Neural cell (in vitro differentiated cells): ENCODE data around the gene ZCRB1. TPM values are rescaled to one million over a fixed set of nuclear protein-coding genes. Genes with fewer than 3 reads are reported as not detected.

ENCODE experiments used
- H2AFZ ChIP-seq: fragments of 200-600, 300-800 bp; sonication (generic), shearing (Covaris generic); 2 replicates; pipeline ENCODE4 v1.6.0; 2014; ENCODE audit warnings: low read depth, mild to moderate bottlenecking, antibody characterized with exemption, low read length, moderate library complexity
- H3F3A ChIP-seq: fragments of 200-600 bp; shearing (Covaris generic); 2 replicates; pipeline ENCODE4 v1.6.1; 2016; ENCODE audit warnings: mild to moderate bottlenecking, moderate library complexity, mixed read lengths, antibody characterized with exemption, low read length; ENCODE audit not compliant: insufficient read depth, poor library complexity, severe bottlenecking
- H3K27ac ChIP-seq: fragments of 200-600, 300-800 bp; sonication (generic), shearing (Covaris generic); 2 replicates; pipeline ENCODE4 v1.5.1; 2014; ENCODE audit warnings: mild to moderate bottlenecking, low read length, moderate library complexity
- H3K27me3 ChIP-seq: fragments of 300-800, 200-600 bp; sonication (generic), shearing (Covaris generic); 2 replicates; pipeline ENCODE4 v1.6.0; 2014; ENCODE audit warnings: mild to moderate bottlenecking, low read depth, low read length, moderate library complexity; ENCODE audit not compliant: insufficient read depth
- H3K36me3 ChIP-seq: fragments of 300-800, 200-600 bp; sonication (generic), shearing (Covaris generic); 2 replicates; pipeline ENCODE4 v1.5.1; 2014; ENCODE audit warnings: mild to moderate bottlenecking, antibody characterized with exemption, low read length, moderate library complexity; ENCODE audit not compliant: insufficient read depth
- H3K4me2 ChIP-seq: fragments of 300-800, 200-600 bp; sonication (generic), shearing (Covaris generic); 2 replicates; pipeline ENCODE4 v1.6.0; 2014; ENCODE audit warnings: mild to moderate bottlenecking, low read length
- H3K4me3 ChIP-seq: fragments of 300-800, 200-600 bp; sonication (generic), shearing (Covaris generic); 2 replicates; pipeline ENCODE4 v1.5.1; 2014; ENCODE audit warnings: mild to moderate bottlenecking, low read length, moderate library complexity
- H3K79me2 ChIP-seq: fragments of 200-600 bp; shearing (Covaris generic); replicated peaks from 2 replicates; pipeline ENCODE4 v1.6.0; 2014; ENCODE audit warnings: mild to moderate bottlenecking, low read length, moderate library complexity; ENCODE audit not compliant: insufficient read depth
- H3K9ac ChIP-seq: fragments of 300-800, 200-600 bp; sonication (generic), shearing (Covaris generic); 2 replicates; pipeline ENCODE4 v1.6.1; 2016; ENCODE audit warnings: mild to moderate bottlenecking, low read length, mixed read lengths
- H3K9me2 ChIP-seq: fragments of 200-600 bp; shearing (Covaris generic); 2 replicates; pipeline ENCODE4 v1.6.1; 2016; ENCODE audit warnings: mild to moderate bottlenecking, low read length, mixed read lengths; ENCODE audit not compliant: insufficient read depth
- H3K9me3 ChIP-seq: fragments of 200-600, 300-800 bp; sonication (generic), shearing (Covaris generic); 2 replicates; pipeline ENCODE4 v1.6.1; 2016; ENCODE audit warnings: mild to moderate bottlenecking, mixed run types, low read length, moderate library complexity, mixed read lengths
- H4K20me1 ChIP-seq: fragments of 200-600 bp; shearing (Covaris generic); 2 replicates; pipeline ENCODE4 v1.6.1; 2016; ENCODE audit warnings: mild to moderate bottlenecking, mixed run types; ENCODE audit not compliant: insufficient read depth
- EP300 ChIP-seq: fragments of 450-650 bp; conservative IDR thresholded peaks from 2 replicates; pipeline ENCODE4 v1.6.1; 2014; ENCODE audit warnings: antibody characterized with exemption, mild to moderate bottlenecking, moderate library complexity; ENCODE audit not compliant: poor library complexity, severe bottlenecking
- EZH2 ChIP-seq: fragments of 200-600, 300-800 bp; shearing (Covaris generic), sonication (generic); IDR thresholded peaks from 2 replicates; pipeline ENCODE4 v1.6.1; 2014; ENCODE audit warnings: antibody characterized with exemption, low read length, borderline replicate concordance, mild to moderate bottlenecking; ENCODE audit not compliant: insufficient read depth, poor library complexity, severe bottlenecking
- MXI1 ChIP-seq: fragments of 450-650 bp; conservative IDR thresholded peaks from 2 replicates; pipeline ENCODE4 v1.6.1; 2014; ENCODE audit warnings: antibody characterized with exemption, mild to moderate bottlenecking; ENCODE audit not compliant: poor library complexity, severe bottlenecking
- POLR2AphosphoS5 ChIP-seq: IDR thresholded peaks from 2 replicates; pipeline ENCODE4 v1.6.1; 2012
- RAD21 ChIP-seq: fragments of 450-650 bp; conservative IDR thresholded peaks from 2 replicates; pipeline ENCODE4 v1.6.1; 2014; ENCODE audit warnings: antibody characterized with exemption, mild to moderate bottlenecking, moderate library complexity
- REST ChIP-seq: IDR thresholded peaks from 2 replicates; pipeline ENCODE4 v1.6.1; 2012; ENCODE audit warnings: borderline replicate concordance
- SMC3 ChIP-seq: fragments of 450-650 bp; conservative IDR thresholded peaks from 2 replicates; pipeline ENCODE4 v1.6.1; 2014; ENCODE audit warnings: antibody characterized with exemption, mild to moderate bottlenecking, moderate library complexity; ENCODE audit not compliant: poor library complexity
- TAF1 ChIP-seq: IDR thresholded peaks from 2 replicates; pipeline ENCODE4 v1.6.1; 2012; ENCODE audit warnings: low read depth
- polyA plus RNA-seq: library from polyadenylated mRNA; depleted of rRNA; stranded (reverse); fragments of >200 nt; gene quantifications from 2 replicates; pipeline ENCODE4 v1.2.3, GENCODE V29; 2014
- TF ChIP-seq, protein P1 (sequence below): fragments of 450-650 bp; IDR thresholded peaks from 2 replicates; pipeline ENCODE4 v1.5.1; 2014; ENCODE audit warnings: antibody characterized with exemption, mild to moderate bottlenecking, moderate library complexity; ENCODE audit not compliant: poor library complexity, severe bottlenecking

Gene ZCRB1
- polyA plus RNA-seq, 1 donor from 2014 or later, result 83.9 TPM

DNA sequence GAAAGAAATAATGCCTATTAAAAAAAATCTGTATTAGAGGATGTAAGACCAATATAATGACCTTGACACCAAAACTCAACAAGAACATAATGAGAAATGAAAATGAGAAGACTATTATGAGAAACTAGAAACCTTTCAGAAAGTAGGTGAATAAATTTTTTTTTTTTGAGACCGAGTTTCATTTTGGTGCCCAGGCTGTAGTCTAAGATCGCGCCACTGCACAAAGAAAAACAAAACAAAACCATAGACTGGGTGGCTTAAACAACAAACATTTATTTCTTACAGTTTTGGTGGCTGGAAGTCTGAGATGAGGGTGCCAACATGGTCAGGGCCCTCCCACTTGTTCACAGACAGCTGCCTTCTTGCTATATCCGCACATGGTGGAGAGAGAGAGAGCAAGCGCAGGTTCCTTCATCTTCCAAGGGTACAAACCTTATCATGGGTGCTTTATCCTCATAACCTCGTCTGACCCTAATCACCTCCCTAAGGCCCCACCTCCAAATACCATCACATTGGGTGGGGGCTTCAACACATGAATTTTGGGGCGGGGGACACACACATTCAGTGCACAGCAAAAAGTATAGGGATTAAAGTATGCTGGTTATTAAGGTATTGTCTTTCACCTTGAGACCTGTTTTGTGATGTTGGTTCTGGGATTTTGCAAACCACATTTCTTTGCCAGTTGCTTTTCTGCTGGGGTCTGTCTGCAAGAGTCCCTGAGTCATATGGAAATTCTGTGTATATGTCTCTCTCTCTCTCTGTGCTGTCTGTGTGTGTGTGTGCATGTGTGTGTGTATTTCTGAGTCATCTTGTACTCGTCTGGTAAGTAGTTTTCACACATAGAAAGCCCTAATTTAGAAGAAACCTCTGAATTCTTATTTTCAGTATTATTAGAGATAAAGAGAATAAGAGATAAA lies 26.2 kb downstream of the ZCRB1 start:
- Histone ChIP-seq H3K9me2 (no peaks in the 10 kb centered on the region), H3K27me3 (no peaks in the 10 kb centered on the region), H4K20me1 (no peaks in the 10 kb centered on the region), H2AFZ (no peak overlapping the region), H3K9me3 (no peaks in the 10 kb centered on the region), H3K79me2 (no peaks in the 10 kb centered on the region), H3K4me3 (no peak overlapping the region), H3K9ac (no peak overlapping the region), H3K4me2 (no peak overlapping the region), H3K36me3 (no peaks in the 10 kb centered on the region), H3F3A (no peaks in the 10 kb centered on the region), H3K27ac (no peak overlapping the region)
- TF ChIP-seq TAF1 (no peak), EP300 (no peak), SMC3 (no peak), REST (no peak), RAD21 (no peak), POLR2AphosphoS5 (no peak), EZH2 (no peak), MXI1 (no peak)
- TF ChIP-seq, protein P1, sequence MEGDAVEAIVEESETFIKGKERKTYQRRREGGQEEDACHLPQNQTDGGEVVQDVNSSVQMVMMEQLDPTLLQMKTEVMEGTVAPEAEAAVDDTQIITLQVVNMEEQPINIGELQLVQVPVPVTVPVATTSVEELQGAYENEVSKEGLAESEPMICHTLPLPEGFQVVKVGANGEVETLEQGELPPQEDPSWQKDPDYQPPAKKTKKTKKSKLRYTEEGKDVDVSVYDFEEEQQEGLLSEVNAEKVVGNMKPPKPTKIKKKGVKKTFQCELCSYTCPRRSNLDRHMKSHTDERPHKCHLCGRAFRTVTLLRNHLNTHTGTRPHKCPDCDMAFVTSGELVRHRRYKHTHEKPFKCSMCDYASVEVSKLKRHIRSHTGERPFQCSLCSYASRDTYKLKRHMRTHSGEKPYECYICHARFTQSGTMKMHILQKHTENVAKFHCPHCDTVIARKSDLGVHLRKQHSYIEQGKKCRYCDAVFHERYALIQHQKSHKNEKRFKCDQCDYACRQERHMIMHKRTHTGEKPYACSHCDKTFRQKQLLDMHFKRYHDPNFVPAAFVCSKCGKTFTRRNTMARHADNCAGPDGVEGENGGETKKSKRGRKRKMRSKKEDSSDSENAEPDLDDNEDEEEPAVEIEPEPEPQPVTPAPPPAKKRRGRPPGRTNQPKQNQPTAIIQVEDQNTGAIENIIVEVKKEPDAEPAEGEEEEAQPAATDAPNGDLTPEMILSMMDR, result no peak

- Histone ChIP-seq H3K27ac (no peak overlapping the region), H3K4me3 (no peak overlapping the region), H3K79me2 (no peaks in the 10 kb centered on the region), H3K9ac (no peak overlapping the region), H3K4me2 (no peak overlapping the region), H3K27me3 (no peaks in the 10 kb centered on the region), H3K9me3 (no peaks in the 10 kb centered on the region), H4K20me1 (no peaks in the 10 kb centered on the region), H3K9me2 (no peaks in the 10 kb centered on the region), H2AFZ (no peak overlapping the region), H3K36me3 (no peaks in the 10 kb centered on the region), H3F3A (no peaks in the 10 kb centered on the region)
- TF ChIP-seq, protein P1, result no peak
- TF ChIP-seq POLR2AphosphoS5 (no peak), MXI1 (no peak), REST (no peak), TAF1 (no peak), SMC3 (no peak), EZH2 (no peak), RAD21 (no peak), EP300 (no peak)
Observed at GRCh38 chr12:42298887-42299286, 27.0 kb downstream of the ZCRB1 start.
